HG03520 (cell line): ENCODE measurements around the gene CSDE1.

Experiments
- ATAC-seq: cut with Tn5 transposase; IDR thresholded peaks from one replicate; pipeline ENCODE4 v1.9.1; 2021; ENCODE audit warnings: mild to moderate bottlenecking, moderate library complexity; ENCODE audit not compliant: unreplicated experiment

Gene CSDE1

GRCh38 chr1:114750780-114751179 is 7.0 kb downstream of the CSDE1 start:
- no peak for ATAC-seq

GRCh38 chr1:114749835-114750234 is 7.9 kb downstream of the CSDE1 start:
- no peak for ATAC-seq

GRCh38 chr1:114746450-114747121 is 11.2 kb downstream of the CSDE1 start:
- no peak for ATAC-seq

- ATAC-seq, result no peak
These were observed 12.5 kb downstream of the CSDE1 start for GRCh38 chr1:114745291-114745690.

GRCh38 chr1:114741963-114742746 is 15.6 kb downstream of the CSDE1 start:
- no peak for ATAC-seq

- no peak for ATAC-seq
These were observed 17.5 kb downstream of the CSDE1 start for GRCh38 chr1:114740331-114740730.

- ATAC-seq, result no peak
These were observed 20.4 kb downstream of the CSDE1 start for GRCh38 chr1:114737314-114737849.

GRCh38 chr1:114735479-114735878 is 22.3 kb downstream of the CSDE1 start:
- no peak for ATAC-seq

GRCh38 chr1:114729782-114730181 is 28.0 kb downstream of the CSDE1 start:
- no peak for ATAC-seq

- ATAC-seq, result no peak
These were observed 29.2 kb downstream of the CSDE1 start for GRCh38 chr1:114728553-114728952.

- ATAC-seq, result no peak
These were observed 32.6 kb downstream of the CSDE1 start for GRCh38 chr1:114725230-114725629.

- ATAC-seq, result no peak
These were observed 33.9 kb downstream of the CSDE1 start for GRCh38 chr1:114723915-114724314.

- no peak for ATAC-seq
These were observed 34.3 kb downstream of the CSDE1 start for GRCh38 chr1:114723457-114723856.

GRCh38 chr1:114720492-114720891 is 37.3 kb downstream of the CSDE1 start:
- no peak for ATAC-seq

- ATAC-seq, result no peak
These were observed 38.4 kb downstream of the CSDE1 start for GRCh38 chr1:114719424-114719787.

- no peak for ATAC-seq
These were observed 38.9 kb downstream of the CSDE1 start for GRCh38 chr1:114718661-114719423.

- peak; percentile 93 for ATAC-seq
These were observed 41.2 kb downstream of the CSDE1 start, which contains the start of gene NRAS for GRCh38 chr1:114716304-114717170. Gene NRAS, minus strand, starts transcription at chr1:114716771. Its CDS starts 611 bp downstream, at chr1:114716160.

GRCh38 chr1:114715952-114716303 is 41.9 kb downstream of the CSDE1 start:
- ATAC-seq, result peak; percentile 6

- ATAC-seq, result no peak
These were observed 44.8 kb downstream of the CSDE1 start for GRCh38 chr1:114712977-114713376.

GRCh38 chr1:114710360-114710759 is 47.4 kb downstream of the CSDE1 start:
- no peak for ATAC-seq
